GM12874 (cell line): ENCODE measurements around the gene RABGGTB.

Experiments used
- CTCF ChIP-seq: IDR thresholded peaks from 2 replicates; pipeline ENCODE4 v1.5.1; 2011; ENCODE audit warnings: low read depth, mild to moderate bottlenecking, control low read depth, low read length, moderate library complexity; ENCODE audit not compliant: insufficient read depth

The RABGGTB gene

GRCh38 chr1:75771978-75772377, 14.1 kb upstream of the RABGGTB start:
- no peak for TF ChIP-seq CTCF

GRCh38 chr1:75785320-75785982, 605 bp upstream of the RABGGTB start:
- no peak for TF ChIP-seq CTCF

- TF ChIP-seq CTCF, result no peak
Measured at GRCh38 chr1:75786901-75787493, 941 bp downstream of the RABGGTB start.

GRCh38 chr1:75787524-75787923, 1.5 kb downstream of the RABGGTB start:
- no peak for TF ChIP-seq CTCF

GRCh38 chr1:75789988-75790387, 3.9 kb downstream of the RABGGTB start:
- no peak for TF ChIP-seq CTCF

GRCh38 chr1:75791022-75791421, 5.0 kb downstream of the RABGGTB start:
- TF ChIP-seq CTCF, result no peak

GRCh38 chr1:75792091-75792490, 6.0 kb downstream of the RABGGTB start:
- TF ChIP-seq CTCF, result no peak
